ENCODE measurements around the gene ADRM1.

ADRM1 gene

DNA sequence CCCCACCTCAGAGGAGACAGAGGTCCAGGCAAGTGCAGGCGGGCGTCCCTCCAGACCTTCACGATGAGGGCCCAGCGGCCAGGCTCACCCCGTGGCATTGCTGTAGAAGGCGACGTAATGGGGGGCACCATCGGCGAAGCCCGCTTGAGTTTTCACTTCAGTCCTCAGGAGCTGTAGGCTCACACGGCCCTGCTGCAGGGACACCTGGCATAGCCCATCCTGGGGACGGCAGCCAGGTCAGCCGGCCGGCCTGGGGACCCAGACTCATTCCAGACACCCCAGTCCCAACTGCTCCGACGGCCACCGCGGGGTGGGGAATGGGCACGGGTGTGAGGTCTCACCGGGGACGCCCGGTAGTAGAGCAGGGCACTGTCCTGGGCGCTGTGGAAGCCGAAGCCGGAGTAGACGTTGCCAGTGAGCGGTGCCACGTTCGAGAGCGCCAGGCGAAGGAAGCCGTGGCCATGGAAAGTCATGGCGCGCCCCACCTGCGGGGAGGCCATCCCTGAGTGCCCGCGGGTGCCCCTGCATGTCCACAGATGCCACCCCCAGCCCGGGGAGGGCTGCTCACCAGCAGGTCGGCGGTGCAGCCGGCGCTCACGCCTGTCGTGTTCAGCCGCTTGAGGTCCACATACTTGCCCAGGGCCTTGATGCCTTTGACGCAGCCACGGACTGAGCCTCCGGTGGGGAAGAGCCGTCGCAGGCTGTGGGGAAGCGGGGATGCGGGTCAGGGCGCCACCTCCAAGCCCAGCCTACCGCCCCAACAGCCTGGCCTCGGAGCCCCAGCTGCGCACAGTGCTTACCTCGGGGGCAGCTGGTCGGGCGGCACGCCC is 9.2 kb downstream of the ADRM1 start:
- no peak for DNase-seq (ENCODE audit: low spot score)

DNA sequence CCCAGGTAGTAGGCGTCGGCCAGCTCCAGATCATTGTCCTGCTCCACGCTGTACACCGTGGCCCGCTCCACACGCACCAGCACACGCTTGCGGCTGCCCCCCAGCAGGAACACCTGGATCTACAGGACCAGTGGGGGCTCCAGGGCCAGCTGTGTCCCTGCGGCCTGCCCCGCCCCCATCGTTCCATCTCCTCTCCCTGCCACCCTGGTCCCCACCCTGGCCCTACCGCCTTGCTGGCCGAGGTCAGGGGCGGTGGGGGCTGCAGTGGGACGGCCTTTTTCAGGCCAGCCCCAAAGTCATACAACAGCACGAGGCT is 9.8 kb downstream of the ADRM1 start:
- no peak for DNase-seq (ENCODE audit: low spot score)

DNA sequence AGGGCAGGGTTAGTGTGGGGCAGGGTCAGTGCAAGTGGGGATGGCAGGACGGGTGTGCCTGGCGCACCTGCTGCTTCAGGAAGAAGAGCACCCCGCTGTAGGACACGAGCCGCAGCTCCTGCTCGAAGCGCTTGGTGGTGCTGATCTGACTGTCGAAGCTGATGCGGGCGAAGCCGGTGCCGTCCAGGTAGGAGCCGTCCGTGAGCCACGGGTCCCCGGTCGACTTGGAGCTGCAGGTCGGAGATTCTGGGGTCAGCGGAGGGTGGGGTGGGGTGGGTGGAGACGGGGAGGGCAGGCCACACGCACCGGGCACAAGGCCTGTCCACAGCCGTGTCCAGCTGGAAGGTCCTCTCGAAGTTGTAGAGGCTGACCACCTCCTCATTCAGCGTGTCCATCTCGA is 10.2 kb downstream of the ADRM1 start:
- no peak for DNase-seq (ENCODE audit: low spot score)

DNA sequence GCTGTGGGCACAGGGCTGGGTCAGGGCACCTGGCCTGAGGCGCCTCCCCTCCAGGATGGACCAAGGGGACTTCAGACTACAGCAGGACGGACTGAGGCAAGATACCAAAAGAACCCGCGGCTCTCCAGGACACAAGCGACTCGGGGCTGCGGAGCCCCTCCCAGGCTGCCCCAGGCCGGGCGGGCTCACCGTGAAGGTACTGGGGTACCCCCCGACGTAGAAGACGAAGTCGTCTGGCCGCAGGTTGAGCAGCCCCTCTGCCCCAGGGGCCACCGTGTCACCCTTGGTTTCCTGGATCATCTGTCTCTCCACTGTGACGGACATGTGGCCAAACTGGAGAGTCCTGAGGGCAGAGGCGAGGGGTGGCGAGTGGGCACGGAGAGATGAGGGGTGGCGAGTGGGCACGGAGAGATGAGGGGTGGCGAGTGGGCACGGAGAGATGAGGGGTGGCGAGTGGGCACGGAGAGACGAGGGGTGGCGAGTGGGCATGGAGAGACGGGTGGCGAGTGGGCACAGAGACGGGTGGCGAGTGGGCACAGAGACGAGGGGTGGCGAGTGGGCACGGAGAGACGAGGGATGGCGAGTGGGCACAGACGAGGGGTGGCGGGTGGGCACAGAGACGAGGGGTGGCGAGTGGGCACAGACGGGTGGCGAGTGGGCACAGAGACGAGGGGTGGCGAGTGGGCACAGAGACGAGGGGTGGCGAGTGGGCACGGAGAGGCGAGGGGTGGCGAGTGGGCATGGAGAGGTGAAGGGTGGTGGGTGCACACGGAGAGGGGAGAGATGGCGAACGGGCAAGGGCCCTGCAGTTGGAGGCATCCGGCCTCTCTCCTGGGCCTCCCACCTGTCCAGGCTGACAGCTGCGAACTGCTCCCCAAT is 10.9 kb downstream of the ADRM1 start:
- DNase-seq (ENCODE audit: low spot score), result no peak

DNA sequence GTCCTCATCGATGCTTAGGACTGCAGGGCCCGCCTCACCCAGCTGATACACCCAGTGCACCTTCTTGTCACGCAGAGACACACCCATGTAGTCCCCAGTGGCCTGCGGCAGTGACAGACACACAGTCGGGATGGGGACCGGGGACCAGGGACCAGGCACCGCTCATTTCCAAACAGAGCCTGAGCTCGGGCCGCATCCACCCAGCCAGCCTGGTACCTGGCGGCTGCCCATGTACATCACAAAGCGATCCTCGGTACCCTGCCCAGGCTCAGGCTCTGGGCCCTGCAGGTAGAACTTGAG is 11.5 kb downstream of the ADRM1 start:
- no peak for DNase-seq (ENCODE audit: low spot score)

DNA sequence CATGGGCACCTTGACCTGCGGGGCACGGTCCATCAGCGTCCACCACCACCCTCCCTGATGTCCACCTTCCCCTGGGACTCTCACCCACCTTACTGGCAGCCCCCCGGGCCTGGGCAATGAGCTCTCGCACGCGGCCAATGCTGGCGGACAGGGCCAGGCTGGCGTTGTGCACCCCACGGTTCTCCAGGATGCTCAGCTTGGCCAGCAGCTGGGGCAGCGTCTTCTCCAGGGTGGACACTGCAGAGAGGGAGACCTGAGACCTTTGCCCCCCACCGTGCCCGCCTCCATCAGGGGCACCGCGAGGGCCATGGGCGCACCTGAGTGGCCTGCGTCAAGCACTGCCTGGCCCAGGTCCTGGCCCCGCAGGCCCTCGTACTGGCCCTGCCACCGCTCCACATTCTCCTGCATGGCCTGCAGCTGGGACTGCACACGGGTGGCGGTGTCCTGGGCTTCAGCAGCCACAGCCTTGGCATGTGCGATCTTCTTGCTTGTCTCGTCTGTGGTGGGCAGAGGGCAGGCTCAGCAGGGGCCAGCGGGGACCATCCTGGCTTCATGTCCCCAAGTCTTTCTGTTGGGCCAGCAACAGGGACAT is 12.0 kb downstream of the ADRM1 start:
- DNase-seq (ENCODE audit: low spot score), result no peak

DNA sequence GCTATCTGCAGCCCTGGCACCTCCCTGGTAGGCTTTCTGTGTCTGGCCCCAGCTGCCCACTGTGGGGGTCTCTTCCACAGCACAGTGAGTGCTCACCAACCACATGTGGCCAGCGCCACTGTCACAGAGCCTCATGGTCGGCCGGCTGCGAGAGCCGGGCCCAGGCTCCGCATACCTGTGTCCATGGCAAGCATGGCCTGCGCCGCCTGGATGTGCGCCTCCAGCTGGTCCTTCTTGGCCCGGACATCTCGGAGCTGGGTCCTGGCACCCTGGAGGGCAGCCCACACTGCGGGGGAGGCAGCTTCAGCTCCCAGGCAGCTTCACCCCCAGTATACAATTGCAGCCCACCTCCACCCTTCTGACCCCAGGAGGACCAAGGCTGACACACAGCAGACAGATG is 13.0 kb downstream of the ADRM1 start:
- DNase-seq (ENCODE audit: low spot score), result no peak

DNA sequence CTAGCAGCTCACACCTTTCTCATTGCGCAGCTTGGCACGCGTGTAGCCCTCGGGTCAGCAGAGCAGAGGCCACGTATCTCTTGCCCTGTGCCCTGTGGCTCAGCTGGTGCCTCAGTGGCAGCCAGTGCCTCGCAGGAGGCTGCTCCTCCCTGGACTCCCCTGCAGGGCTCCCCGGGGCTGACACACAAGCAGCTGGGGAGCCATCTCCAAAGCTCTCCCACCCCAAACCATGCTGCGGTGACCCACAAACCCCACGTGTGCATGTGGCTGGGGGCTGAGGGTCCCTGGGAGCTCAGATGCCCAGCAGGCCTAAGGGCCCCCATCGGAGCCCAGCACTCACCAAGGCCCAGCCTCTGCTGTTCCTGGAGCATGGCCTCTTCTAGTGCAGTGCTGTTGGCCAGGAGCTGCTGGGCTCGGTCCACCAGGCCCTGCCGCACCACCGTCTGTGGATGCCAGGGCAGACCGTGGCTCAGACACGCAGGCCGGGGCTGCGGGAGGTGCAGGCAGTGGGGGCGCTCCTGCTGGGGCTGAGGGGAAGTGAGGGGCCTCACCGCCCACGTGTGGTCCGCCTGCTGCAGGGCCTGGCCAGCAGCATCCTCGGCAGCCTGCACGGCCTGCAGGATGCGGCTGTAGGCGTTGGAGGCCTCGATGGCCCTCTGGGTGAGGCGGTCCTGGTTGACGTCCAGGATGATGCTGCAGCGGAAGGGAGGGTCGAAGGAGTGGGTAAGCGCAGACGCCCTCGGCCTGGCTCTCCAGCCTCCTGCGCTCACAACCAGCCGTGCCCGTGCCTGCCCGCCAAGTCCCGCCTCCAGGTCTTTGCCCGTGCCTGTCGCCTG is 13.8 kb downstream of the ADRM1 start:
- DNase-seq (ENCODE audit: low spot score), result no peak

DNA sequence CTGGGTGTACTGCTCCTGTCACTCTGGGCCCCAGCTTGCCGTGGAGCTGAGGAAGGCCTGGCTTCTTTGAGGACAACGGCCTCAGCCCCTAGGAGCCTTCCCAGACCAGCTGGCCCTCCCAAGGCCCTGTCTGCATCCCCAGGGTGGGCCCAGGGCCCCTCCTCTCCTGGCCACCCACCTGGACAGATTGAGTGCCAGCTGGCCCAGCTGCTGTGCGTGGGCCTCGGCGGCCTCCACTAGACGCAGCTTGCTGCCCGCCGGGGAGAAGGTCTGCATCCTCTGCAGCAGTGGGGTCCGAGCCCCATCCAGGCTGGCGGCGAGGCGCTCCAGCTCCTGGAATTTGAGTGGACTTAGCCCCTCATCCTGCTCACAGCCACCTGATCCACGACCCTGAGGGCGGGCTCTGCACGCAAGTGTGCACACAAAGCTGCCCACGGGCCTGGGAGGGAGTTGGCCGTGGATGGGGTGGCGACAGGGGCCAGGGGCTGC is 14.4 kb downstream of the ADRM1 start:
- DNase-seq (ENCODE audit: low spot score), result no peak

DNA sequence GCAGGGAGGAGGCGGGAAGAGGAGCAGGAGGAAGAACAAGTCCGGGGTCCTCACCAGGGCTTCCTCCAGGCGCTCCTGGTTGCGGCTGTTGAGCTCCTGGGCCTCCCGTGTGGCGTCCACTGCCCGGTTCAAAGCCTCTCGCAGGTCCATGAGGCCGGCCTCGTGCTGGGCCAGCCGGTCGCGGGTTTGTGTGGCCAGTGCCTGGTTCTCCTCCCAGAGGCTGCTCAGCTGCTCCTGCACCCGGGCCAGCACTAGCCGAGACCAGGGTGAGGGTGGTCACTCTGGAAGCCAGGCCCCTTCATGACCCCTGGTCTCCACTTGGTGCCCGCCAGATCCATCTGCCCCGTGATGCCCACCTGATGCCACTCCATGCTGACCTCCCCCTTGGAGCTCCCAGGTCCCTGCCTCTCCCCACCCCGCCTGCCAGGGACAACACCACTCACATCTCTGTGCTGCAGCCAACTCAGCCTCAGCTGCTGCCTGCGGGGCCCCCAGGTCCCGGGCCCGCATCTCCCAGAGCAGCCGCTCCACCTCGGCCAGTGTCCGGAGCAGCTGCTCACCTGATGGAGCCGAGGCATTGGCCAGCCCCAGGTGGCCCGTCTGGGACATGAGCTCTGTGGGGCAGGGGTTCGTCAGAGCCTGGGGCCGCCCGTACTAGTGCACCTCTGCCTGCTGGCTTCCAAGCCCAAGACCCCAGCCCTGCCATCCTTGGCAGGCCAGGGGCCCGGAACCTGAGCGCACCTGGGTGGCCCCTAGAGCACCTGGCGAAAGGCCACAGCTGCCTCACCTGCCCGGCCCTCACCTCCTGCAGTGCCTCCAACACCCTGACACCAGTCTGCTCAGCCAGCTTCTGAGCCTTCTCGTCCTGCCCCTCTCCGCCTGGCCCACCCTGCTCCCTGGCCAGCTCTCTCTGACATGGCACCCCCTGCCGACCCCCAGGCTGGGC is 15.9 kb downstream of the ADRM1 start:
- DNase-seq (ENCODE audit: low spot score), result no peak

DNA sequence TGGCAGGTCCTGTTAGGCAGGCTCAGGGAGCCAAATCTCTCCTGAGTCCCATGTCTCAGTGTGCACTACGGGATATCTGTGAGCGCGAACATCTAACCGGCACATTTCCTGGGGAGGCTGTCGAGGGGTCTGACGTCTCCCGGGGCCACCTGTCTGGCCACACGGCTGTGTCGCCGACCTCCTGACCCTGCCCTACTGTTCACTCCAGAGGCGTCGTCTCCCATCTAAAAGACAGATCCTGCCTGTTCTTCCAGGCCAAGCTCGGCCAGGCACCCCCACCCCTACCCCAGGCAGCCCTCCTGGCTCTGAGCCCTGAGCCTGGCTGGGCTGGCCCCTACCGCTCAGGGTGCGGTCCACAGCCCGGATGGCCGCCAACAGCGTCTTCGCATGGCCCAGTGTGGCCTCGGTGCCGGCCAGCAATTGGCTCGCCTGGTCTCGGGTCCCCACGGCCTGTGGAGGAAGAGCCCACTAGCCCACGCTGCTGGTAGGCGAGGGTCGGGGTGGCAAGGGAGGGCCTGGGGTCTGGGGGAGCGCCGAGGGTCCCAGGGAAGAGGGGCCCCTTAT is 16.6 kb downstream of the ADRM1 start:
- DNase-seq (ENCODE audit: low spot score), result no peak

DNA sequence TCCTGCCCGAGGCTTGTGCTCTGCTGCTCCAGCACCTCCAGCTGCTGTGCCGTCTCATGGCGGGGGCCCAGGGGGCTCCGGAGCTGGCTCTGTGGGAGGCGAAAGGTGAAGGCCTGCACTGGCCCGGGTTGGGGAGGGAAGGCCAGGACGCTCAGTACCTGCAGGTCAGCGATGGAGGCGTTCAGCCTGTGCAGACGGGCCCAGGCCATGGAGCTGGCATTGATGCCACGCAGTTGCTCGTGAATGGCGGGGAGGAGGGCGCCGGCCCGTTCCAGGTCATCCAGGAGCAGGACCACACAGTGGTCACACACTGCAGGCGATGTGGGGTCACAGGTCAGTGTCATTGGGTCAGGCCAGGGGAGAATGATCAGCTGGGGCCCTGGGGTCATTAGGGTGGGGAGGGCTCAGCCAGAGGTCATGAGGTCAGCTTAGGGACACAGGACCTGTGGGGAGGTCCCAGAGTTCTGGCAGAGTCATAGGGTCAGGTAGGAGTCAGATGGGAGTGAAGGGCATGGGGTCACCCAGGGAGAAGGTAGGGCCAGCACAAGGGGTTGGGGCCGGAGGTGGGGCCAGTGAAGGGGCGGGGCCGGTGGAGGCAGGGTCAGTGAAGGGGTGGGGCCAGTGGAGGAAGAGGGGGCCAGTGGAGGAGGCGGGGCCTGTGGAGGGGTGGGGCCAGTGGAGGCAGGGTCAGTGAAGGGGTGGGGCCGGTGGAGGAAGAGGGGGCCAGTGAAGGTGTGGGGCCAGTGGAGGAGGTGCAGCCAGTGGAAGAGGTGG is 18.0 kb downstream of the ADRM1 start:
- DNase-seq (ENCODE audit: low spot score), result no peak

DNA sequence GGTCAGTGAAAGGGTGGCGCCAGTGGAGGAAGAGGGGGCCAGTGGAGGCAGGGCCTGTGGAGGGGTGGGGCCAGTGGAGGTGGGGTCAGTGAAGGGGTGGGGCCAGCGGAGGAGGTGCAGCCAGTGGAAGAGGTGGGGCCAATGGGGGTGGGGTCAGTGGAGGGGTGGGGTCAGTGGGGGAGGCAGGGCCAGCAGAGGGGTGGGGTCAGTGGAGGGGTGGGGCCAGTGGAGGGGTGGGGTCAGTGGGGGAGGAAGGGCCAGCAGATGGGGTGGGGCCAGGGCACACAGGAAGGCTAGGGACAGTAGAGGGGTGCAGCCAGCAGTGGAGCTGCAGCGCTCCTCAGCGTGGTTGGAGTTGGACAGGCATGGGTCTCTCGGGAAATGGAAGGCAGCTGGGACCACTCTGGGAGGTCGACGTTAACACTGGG is 18.7 kb downstream of the ADRM1 start:
- DNase-seq (ENCODE audit: low spot score), result no peak

DNA sequence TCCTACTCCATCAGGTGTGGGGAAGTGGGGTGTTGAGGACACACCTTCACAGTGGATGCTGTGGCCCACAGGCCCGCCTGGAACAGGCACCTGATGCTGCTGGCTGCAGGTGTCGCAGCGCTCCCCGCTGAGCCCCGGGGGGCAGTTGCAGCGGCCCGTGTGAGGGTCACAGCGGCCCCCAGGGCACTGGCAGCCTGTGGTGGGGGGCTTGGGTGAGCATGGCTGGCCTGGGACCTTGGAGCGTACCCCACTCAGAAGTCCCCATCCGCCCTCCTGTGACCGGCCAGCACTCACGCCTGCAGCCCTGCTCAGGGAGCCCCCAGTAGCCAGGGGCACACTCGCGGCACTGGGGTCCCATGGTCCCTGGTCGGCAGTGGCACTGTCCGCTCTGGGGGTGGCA is 19.2 kb downstream of the ADRM1 start:
- DNase-seq (ENCODE audit: low spot score), result no peak

DNA sequence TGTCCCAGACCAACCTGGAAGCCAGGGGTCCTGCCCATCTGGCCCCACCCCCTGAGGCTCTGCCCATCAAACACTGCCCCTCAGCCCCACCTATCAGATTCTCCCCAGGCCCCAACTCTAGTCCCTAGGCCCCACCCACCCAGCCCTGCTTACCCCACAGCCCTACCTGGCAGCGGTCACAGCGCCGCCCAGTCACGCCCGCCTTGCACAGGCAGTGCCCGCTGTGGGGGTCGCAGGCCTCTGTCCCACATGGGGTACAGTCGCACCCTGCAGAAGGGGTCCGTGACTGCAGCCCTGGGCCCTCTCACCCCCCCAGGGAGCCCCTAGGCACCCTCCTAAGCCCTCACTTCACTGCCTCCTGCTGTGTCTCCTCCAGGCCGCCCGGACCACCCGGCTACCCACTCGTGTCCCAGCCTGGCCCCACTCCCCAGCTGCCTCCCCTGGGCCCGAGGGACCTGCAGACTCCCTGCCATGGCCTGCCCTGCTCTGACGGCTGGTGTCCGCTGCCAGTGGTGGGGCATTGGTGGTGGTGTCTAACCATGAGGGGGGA is 19.8 kb downstream of the ADRM1 start:
- no peak for DNase-seq (ENCODE audit: low spot score)

DNA sequence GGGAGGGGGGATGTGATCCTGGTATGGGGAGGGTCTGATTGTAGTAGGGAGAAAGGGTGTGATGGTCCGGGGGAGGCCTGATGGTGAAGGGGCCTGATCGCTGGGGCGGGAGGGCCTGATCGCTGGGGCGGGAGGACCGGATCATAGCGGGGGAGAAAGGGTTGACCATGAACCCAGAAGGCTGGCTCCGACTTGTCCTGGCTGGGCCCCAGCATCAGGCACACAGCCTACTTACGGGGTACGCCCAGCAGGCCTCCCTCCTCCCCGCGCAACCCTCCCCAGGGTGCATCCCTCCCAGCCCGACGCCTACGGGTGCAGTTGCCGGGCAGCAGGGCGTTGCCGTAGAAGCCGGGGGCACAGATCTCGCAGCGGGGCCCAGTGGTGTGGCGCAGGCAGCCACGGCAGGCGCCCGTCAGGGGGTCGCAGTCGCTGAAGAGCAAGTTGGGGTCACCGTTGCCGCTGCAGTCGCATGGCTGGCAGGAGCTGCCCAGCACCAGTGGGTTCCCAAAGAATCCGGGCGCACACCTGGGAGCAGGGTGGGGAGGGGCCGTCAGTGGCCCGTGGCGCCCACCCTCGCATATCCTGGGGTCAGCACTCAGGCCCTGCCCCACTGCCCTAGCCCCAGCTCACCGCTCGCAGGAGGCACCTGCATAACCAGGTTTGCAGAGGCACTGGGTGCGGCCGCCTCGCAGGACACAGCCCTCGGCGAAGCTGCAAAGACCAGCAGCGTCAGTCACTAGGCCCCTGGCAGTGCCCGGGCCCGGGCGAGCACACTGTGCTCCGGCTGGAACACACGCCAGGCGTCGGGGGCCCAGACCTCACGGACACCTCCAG is 20.6 kb downstream of the ADRM1 start:
- no peak for DNase-seq (ENCODE audit: low spot score)

DNA sequence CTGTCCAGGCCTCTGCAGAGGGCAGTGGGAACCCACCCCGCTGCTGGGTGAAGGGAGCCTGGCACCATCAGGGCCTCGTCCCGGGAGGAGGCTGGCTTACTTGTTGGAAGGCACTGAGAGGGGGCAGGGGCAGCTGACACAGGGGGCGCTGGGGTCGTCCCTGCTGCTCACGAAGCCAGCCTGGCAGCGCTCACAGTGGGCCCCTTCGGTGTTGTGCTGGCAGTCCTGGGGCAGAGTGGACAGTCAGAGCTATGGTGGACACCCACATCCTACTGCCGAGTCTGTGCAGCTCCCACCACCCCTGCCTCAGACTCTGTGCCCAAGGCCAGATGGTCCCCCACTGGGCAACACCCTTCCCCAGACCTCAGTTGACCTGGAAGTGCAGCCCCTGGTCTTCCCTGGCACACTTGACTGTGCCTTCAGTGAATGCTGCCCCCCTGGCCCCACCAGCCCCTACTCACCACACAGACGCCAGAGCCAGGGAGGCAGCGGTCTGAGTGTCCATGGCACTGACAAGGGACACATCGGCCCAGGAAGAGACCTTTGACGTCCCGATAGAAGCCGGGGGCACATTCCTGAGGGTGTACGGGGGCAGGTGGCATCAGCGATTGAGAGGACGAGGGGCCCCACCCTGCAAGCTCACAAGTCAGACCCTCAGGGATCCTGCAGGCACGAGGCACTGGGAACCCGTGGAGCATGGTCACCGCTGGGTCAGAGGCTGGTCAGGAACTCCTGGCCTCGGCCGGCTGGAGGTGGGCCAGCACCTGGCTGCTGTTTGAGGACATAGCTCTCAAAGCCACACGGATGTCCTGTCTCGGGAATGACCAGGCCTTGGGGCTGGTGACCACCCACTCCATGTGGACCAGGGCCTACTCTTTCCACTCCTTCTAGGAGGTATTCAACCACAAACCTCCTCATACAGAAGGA is 21.4 kb downstream of the ADRM1 start:
- DNase-seq (ENCODE audit: low spot score), result no peak
